Pancreas (tissue), 10 donors: ENCODE results near the gene SPSB2. TPM values are rescaled to one million over a fixed set of nuclear protein-coding genes. Genes with fewer than 3 reads are reported as not detected.
"Not testable (repeated sequence)": the region's sequence is repeated elsewhere in the genome, so short reads cannot be mapped to it uniquely, and the experiment has no call there.

Experiments
- ATAC-seq, 4 donors: fragments of 200-7000 bp; cut with Tn5 transposase; one replicate each; pipeline versions ENCODE4 v1.8.0 to v1.9.1; 2020; ENCODE audit warnings: mild to moderate bottlenecking in 4 of 4, moderate library complexity in 4 of 4
- DNase-seq, 6 donors: peaks; one replicate each; pipeline ENCODE4 v3.0.0-alpha.2; 2020
- FAIRE-seq: peaks from 2 replicates; lab custom pipeline; 2012; peaks lifted over from hg19 to GRCh38; lab: Jason Lieb, UNC
- H3K27ac ChIP-seq, 4 donors: fragments of 200-600 bp; sonication (generic); 1 replicate in 3 of 4; 2 replicates in 1 of 4; pipeline versions ENCODE4 v1.5.0 to v1.8.0; 2020
- H3K27me3 ChIP-seq, 4 donors: fragments of 200-600 bp; one replicate each; pipeline ENCODE4 v1.8.0; 2021
- H3K36me3 ChIP-seq, 3 donors: fragments of 200-600 bp; sonication (generic) in 1 of 3; one replicate each; pipeline versions ENCODE4 v1.5.0 to v1.8.0; 2020 to 2021
- H3K4me1 ChIP-seq, 3 donors: fragments of 200-600 bp; one replicate each; pipeline ENCODE4 v1.8.0; 2021
- H3K4me3 ChIP-seq, 4 donors: fragments of 200-600 bp; sonication (generic) in 2 of 4; one replicate each; pipeline versions ENCODE4 v1.5.0 to v1.8.0; 2020 to 2021
- H3K9me3 ChIP-seq, 4 donors: fragments of 200-600 bp; one replicate each; pipeline ENCODE4 v1.8.0; 2021
- CTCF ChIP-seq, 4 donors: fragments of 200-600 bp; sonication (generic) in 3 of 4; IDR thresholded peaks; one replicate each; pipeline versions ENCODE4 v1.5.0 to v1.8.0; 2021; ENCODE audit warnings: antibody characterized with exemption in 4 of 4
- WGBS, 2 donors: extraction: QIAGEN DNeasy Blood & Tissue Kit; methylation state at CpG; one replicate each; pipeline ENCODE4 v1.1.7; 2013; 5-methylcytosine and 5-hydroxymethylcytosine counted together
- intact Hi-C, 3 donors: fragments of 100-400 bp; cut with DNase I; formaldehyde crosslinking; loops; one replicate each; pipeline versions ENCODE4 v1.11.1 to v1.14.2; 2022
- polyA plus RNA-seq, 2 donors: library from polyadenylated mRNA; stranded (reverse); fragments of 200-250 nt; gene quantifications; one replicate each; pipeline ENCODE4 v1.2.3, GENCODE V29; 2013
- total RNA-seq, 6 donors: library from RNA; stranded (reverse); fragmentation: NEBNext Ultra II Directional in 4 of 6; extraction: Animal tissue kit (Norgen Biotek cat#: 25700) in 4 of 6; gene quantifications; one replicate each; pipeline versions ENCODE4 v1.2.1 to v1.2.4, GENCODE V29; 2021 to 2023
- donor health status: healthy with polysubstance abuse.
- donor health status: DM: no; HTN: no; CAD: no; lungs with moderate emphysema.
- donor health status: DM: no; HTN: no; CAD: no.
- donor health status: control.
- donor health status: control.
- donor health status: Bipolar disorder and iron deficiency.
- donor health status: DM: yes; HTN: yes; CAD: no.
- donor health status: DM: no; HTN: no; CAD: no.
- donor health status: DM: no; HTN: no; CAD: no.
- donor health status: DM: yes; HTN: yes; CAD: no.

The SPSB2 gene
- total and polyA plus RNA-seq, 8 donors, result 3.1 to 12.5 (median 4.8) TPM

GRCh38 chr12:6891646-6892001 lies 18.5 kb upstream of the SPSB2 start:
- ATAC-seq, result peak; percentile 6 to 11 (median 6)
- Histone ChIP-seq H3K9me3 (no peaks in the 10 kb centered on the region), H3K36me3 (no peaks in the 10 kb centered on the region), H3K27me3 (no peaks in the 10 kb centered on the region), H3K4me3 (peak overlapping the region; percentile 18 to 46 (median 32)), H3K4me1 (no peaks in the 10 kb centered on the region), H3K27ac (peak overlapping the region; percentile 69 to 90 (median 82))
- TF ChIP-seq CTCF (IDR thresholded peaks at IDR 0.05), result no peak
- intact Hi-C loops, result no loop called here
- FAIRE-seq, result no peak
- 78% methylated on average over 5 of the region's 5 CpGs for WGBS, 2 donors
- DNase-seq, result no peak

- intact Hi-C loops, result no loop called here
- 0 to 1% methylated on average over 68 of the region's 68 CpGs for WGBS, 2 donors
- no peak for FAIRE-seq
Observed at GRCh38 chr12:6890789-6891645, 17.9 kb upstream of the SPSB2 start.

GRCh38 chr12:6889775-6890573 lies 16.9 kb upstream of the SPSB2 start:
- FAIRE-seq, DNase-seq, H3K9me3 ChIP-seq, ATAC-seq, H3K36me3 ChIP-seq, H3K4me1 ChIP-seq, H3K27me3 ChIP-seq, intact Hi-C loops, H3K4me3 ChIP-seq: not testable (repeated sequence)
- 94 to 97% methylated on average over 21 of the region's 21 CpGs for WGBS, 2 donors
- H3K27ac ChIP-seq, result peak overlapping the region in 3 of 4 donors; percentile 17 to 90 (median 87)

More at GRCh38 chr12:6890789-6891645, 17.9 kb upstream of the SPSB2 start:
- DNase-seq, result peak; percentile 97 to 100 (median 99)
- H3K27me3 ChIP-seq, result no peaks in the 10 kb centered on the region
- H3K9me3 ChIP-seq, result no peaks in the 10 kb centered on the region
- peak overlapping the region; percentile 69 to 90 (median 82) for H3K27ac ChIP-seq
- no peaks in the 10 kb centered on the region for H3K36me3 ChIP-seq
- ATAC-seq, result peak; percentile 97 to 99 (median 98)
- peak overlapping the region; percentile 20 to 46 (median 33) for H3K4me3 ChIP-seq
- H3K4me1 ChIP-seq, result no peaks in the 10 kb centered on the region
- TF ChIP-seq CTCF (IDR thresholded peaks at IDR 0.05), result peak; percentile 82 to 95 (median 88)

GRCh38 chr12:6888794-6889193 lies 15.7 kb upstream of the SPSB2 start:
- H3K36me3 ChIP-seq, H3K4me3 ChIP-seq, DNase-seq, intact Hi-C loops, FAIRE-seq, ATAC-seq, H3K27ac ChIP-seq, H3K9me3 ChIP-seq, H3K27me3 ChIP-seq, H3K4me1 ChIP-seq: not testable (repeated sequence)
- 52 to 55% methylated on average over 7 of the region's 7 CpGs for WGBS, 2 donors

- no peak overlapping the region for H3K27ac ChIP-seq
- FAIRE-seq, result no peak
Observed at GRCh38 chr12:6888360-6888759, 15.3 kb upstream of the SPSB2 start.

More at GRCh38 chr12:6888360-6888759, 15.3 kb upstream of the SPSB2 start:
- no peak for DNase-seq
- no peaks in the 10 kb centered on the region for H3K4me1 ChIP-seq
- no peaks in the 10 kb centered on the region for H3K9me3 ChIP-seq
- no peaks in the 10 kb centered on the region for H3K36me3 ChIP-seq
- no peaks in the 10 kb centered on the region for H3K27me3 ChIP-seq
- 88 to 92% methylated on average over 2 of the region's 2 CpGs for WGBS, 2 donors
- TF ChIP-seq CTCF (IDR thresholded peaks at IDR 0.05), result no peak
- ATAC-seq, result no peak
- no peak overlapping the region for H3K4me3 ChIP-seq
- intact Hi-C loops, result no loop called here
